Measurements from ENCODE around the gene ABCA2. TPM values are rescaled to one million over a fixed set of nuclear protein-coding genes. Genes with fewer than 3 reads are reported as not detected.

ABCA2 gene
- total RNA-seq, 1 donor from 2014 or later = 2.7 TPM

DNA sequence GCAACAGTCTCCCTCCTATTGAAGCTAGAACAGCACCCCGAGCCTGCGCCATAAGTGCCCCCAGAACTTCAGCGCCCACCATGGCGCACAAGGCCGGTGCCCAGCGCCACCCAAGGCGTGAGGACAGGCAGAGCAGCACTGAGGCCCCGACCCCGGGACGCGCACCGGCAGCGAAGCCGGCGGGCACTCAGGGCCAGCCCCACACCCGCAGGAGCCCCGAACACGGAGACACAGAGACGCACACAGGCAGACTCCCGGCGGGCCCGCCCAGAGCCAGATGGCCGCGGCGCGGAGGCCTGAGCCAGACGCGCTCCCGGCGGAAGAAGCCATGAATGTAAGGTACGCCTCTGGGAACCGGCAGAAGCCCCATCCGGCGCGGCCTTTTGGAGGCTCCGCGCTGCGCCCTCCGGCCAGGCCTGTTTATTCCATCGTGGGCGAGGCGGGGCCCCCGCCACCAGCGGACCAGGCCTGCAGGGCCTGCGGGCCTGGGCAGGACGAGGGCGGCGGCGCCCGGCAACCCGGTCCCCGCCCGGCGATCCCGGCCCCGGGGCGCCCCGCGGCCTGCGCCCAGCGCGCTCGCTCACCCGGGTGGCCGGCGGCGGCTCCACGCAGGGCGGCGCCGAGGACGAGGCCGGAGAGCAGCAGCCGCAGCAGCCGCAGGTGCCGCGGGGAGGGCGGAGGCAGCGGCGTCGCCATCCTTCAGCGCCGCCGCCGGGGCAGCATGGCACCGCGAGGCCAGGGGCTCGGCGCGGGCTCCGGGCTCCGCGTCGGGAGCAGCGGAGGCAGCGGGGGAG is 17.5 kb upstream of the ABCA2 start:
- Histone ChIP-seq H3K36me3 (no peaks in the 10 kb centered on the region), H3K4me3 (peak overlapping the region; percentile 72), H3F3A (ENCODE audit: low read depth) (peaks cover 5% of the 10 kb centered on the region), H3K4me1 (peaks cover 6% of the 10 kb centered on the region), H3K4me2 (peak overlapping the region; percentile 96), H3K79me2 (ENCODE audit: low read depth) (no peaks in the 10 kb centered on the region), H2AFZ (replicated peaks) (peak overlapping the region; percentile 95), H4K20me1 (ENCODE audit: low read depth) (peaks cover 64% of the 10 kb centered on the region), H3K9me3 (ENCODE audit: low read depth) (no peaks in the 10 kb centered on the region), H3K27me3 (peaks cover 62% of the 10 kb centered on the region), H3K27ac (no peak overlapping the region), H3K9ac (no peak overlapping the region)
- Mint-ChIP-seq H3K9me3 (no peaks in the 10 kb centered on the region), H3K27ac (no peak overlapping the region), H3K4me1 (peaks cover 4% of the 10 kb centered on the region), H3K4me3 (peak overlapping the region; percentile 87), H3K27me3 (ENCODE audit: insufficient read depth, low read depth) (peaks cover 32% of the 10 kb centered on the region), H3K36me3 (no peaks in the 10 kb centered on the region)
- DNase-seq (ENCODE audit: low spot score) = peak; percentile 76
- TF ChIP-seq, protein P1, sequence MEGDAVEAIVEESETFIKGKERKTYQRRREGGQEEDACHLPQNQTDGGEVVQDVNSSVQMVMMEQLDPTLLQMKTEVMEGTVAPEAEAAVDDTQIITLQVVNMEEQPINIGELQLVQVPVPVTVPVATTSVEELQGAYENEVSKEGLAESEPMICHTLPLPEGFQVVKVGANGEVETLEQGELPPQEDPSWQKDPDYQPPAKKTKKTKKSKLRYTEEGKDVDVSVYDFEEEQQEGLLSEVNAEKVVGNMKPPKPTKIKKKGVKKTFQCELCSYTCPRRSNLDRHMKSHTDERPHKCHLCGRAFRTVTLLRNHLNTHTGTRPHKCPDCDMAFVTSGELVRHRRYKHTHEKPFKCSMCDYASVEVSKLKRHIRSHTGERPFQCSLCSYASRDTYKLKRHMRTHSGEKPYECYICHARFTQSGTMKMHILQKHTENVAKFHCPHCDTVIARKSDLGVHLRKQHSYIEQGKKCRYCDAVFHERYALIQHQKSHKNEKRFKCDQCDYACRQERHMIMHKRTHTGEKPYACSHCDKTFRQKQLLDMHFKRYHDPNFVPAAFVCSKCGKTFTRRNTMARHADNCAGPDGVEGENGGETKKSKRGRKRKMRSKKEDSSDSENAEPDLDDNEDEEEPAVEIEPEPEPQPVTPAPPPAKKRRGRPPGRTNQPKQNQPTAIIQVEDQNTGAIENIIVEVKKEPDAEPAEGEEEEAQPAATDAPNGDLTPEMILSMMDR (IDR thresholded peaks at IDR 0.05) = no peak
- TF ChIP-seq EZH2phosphoT487 (IDR thresholded peaks at IDR 0.05) (peak; percentile 42), EZH2 (IDR thresholded peaks at IDR 0.05) (peak; percentile 49)

DNA sequence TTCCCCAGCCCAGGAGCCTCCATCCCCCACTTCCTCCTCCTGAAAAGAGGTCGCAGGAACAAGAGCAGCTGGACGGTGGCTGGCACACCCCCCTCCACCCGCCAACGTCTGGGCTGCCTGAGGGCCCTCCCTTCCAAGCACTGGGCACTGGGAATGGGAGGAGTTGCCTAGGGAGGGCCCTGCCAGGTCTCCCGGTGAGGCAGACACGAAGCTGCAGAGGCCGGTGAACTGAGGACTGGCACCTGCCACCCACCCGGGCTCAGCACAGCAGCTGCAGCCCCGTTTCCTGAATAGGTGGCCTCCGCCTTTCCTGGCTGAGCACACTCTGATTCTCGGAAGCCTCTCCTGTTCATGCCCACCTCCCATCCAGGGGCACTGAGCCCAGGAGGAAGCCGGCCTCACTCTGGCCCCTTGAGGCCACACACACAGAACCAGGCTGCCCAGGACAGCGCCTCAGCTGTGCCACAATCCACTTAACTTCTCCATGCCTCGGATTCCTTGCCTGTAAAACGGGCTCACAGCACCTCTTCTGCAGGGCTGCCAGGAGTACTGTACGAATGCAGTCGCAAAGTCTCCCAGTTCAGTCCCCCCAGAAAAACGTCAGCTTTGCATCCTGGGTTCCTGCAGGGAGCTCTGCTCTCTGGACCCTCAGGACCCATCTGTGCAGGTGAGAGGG is 16.6 kb upstream of the ABCA2 start:
- H3K27me3 ChIP-seq = peaks cover 53% of the 10 kb centered on the region
- no peak overlapping the region for H3K9ac ChIP-seq
- H2AFZ ChIP-seq (replicated peaks) = no peak overlapping the region
- Mint-ChIP-seq H3K36me3 (no peaks in the 10 kb centered on the region), H3K4me3 (peak overlapping the region; percentile 80), H3K4me1 (peaks cover 4% of the 10 kb centered on the region), H3K9me3 (no peaks in the 10 kb centered on the region), H3K27ac (no peak overlapping the region), H3K27me3 (ENCODE audit: insufficient read depth, low read depth) (peaks cover 28% of the 10 kb centered on the region)
- H3K9me3 ChIP-seq (ENCODE audit: low read depth) = no peaks in the 10 kb centered on the region
- no peaks in the 10 kb centered on the region for H3K79me2 ChIP-seq (ENCODE audit: low read depth)
- no peaks in the 10 kb centered on the region for H3K36me3 ChIP-seq
- peak overlapping the region; percentile 72 for H3K4me3 ChIP-seq
- TF ChIP-seq EZH2 (IDR thresholded peaks at IDR 0.05) = no peak
- peak; percentile 12 for TF ChIP-seq EZH2phosphoT487 (IDR thresholded peaks at IDR 0.05)
- no peak overlapping the region for H3K27ac ChIP-seq
- H3K4me2 ChIP-seq = peak overlapping the region; percentile 96
- no peak for DNase-seq (ENCODE audit: low spot score)
- peaks cover 5% of the 10 kb centered on the region for H3F3A ChIP-seq (ENCODE audit: low read depth)
- peaks cover 58% of the 10 kb centered on the region for H4K20me1 ChIP-seq (ENCODE audit: low read depth)
- H3K4me1 ChIP-seq = peaks cover 6% of the 10 kb centered on the region

DNA sequence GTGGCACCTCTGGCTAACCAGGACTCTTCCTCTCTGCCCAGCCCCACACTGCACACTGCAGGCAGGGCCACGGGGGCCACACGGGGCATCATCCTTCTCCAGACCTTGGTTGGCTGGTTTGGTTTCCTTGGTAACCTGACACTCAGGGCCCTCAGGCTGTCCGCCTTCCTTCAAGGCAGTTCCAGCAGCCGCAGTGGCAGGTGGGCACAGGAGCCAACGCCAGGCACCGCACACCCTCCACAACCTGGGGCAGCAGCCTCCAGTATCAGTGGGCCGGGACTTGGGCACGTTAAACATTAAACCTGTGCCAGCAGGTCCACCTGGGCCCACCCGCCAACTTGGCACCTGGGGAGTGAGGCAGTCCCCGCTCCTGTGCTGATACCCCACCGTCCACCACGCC is 16.0 kb upstream of the ABCA2 start:
- Mint-ChIP-seq H3K27me3 (ENCODE audit: insufficient read depth, low read depth) (peaks cover 23% of the 10 kb centered on the region), H3K36me3 (no peaks in the 10 kb centered on the region), H3K4me3 (peak overlapping the region; percentile 80), H3K4me1 (peaks cover 4% of the 10 kb centered on the region), H3K9me3 (no peaks in the 10 kb centered on the region), H3K27ac (no peak overlapping the region)
- no peak for DNase-seq (ENCODE audit: low spot score)
- H3K9me3 ChIP-seq (ENCODE audit: low read depth) = no peaks in the 10 kb centered on the region
- H3K4me1 ChIP-seq = peaks cover 6% of the 10 kb centered on the region
- no peak overlapping the region for H3K9ac ChIP-seq
- TF ChIP-seq, protein P1 (IDR thresholded peaks at IDR 0.05) = no peak
- TF ChIP-seq EZH2phosphoT487 (IDR thresholded peaks at IDR 0.05) (no peak), EZH2 (IDR thresholded peaks at IDR 0.05) (no peak)
- H3K4me3 ChIP-seq = no peak overlapping the region
- H3F3A ChIP-seq (ENCODE audit: low read depth) = peaks cover 5% of the 10 kb centered on the region
- no peaks in the 10 kb centered on the region for H3K36me3 ChIP-seq
- H3K4me2 ChIP-seq = no peak overlapping the region
- H3K27me3 ChIP-seq = peaks cover 47% of the 10 kb centered on the region
- no peak overlapping the region for H2AFZ ChIP-seq (replicated peaks)
- H3K79me2 ChIP-seq (ENCODE audit: low read depth) = no peaks in the 10 kb centered on the region
- H3K27ac ChIP-seq = no peak overlapping the region
- peaks cover 52% of the 10 kb centered on the region for H4K20me1 ChIP-seq (ENCODE audit: low read depth)
